Duodenal mucosa (tissue), 2 donors: ENCODE results near the gene ARHGAP27.
A peak's percentile ranks its signal among the peaks of the same experiment; 100 is the strongest.
"Not testable (repeated sequence)": the region's sequence is repeated elsewhere in the genome, so short reads cannot be mapped to it uniquely, and the experiment has no call there.

ENCODE experiments used
- H3K27ac ChIP-seq: one replicate; pipeline ENCODE4 v1.7.0; 2013; ENCODE audit warnings: low read depth, low read length
- H3K27me3 ChIP-seq, 2 donors: one replicate each; pipeline ENCODE4 v1.7.0; 2013; ENCODE audit warnings: low read length in 2 of 2, control low read depth in 1 of 2; ENCODE audit not compliant: insufficient read depth in 2 of 2, control insufficient read depth in 1 of 2
- H3K36me3 ChIP-seq, 2 donors: one replicate each; pipeline ENCODE4 v1.7.0; 2013; ENCODE audit warnings: low read length in 2 of 2, control low read depth in 1 of 2; ENCODE audit not compliant: insufficient read depth in 2 of 2, control insufficient read depth in 1 of 2
- H3K4me1 ChIP-seq, 2 donors: one replicate each; pipeline ENCODE4 v1.7.0; 2013; ENCODE audit warnings: low read length in 2 of 2, control low read depth in 1 of 2; ENCODE audit not compliant: insufficient read depth in 2 of 2, control insufficient read depth in 1 of 2
- H3K4me3 ChIP-seq, 2 donors: one replicate each; pipeline ENCODE4 v1.7.0; 2013; ENCODE audit warnings: low read length in 2 of 2, low read depth in 1 of 2
- H3K9ac ChIP-seq, 2 donors: one replicate each; pipeline ENCODE4 v1.7.0; 2013; ENCODE audit warnings: low read length in 2 of 2, low read depth in 1 of 2
- H3K9me3 ChIP-seq, 2 donors: one replicate each; pipeline ENCODE4 v1.7.0; 2013; ENCODE audit warnings: low read length in 2 of 2, control low read depth in 1 of 2; ENCODE audit not compliant: control insufficient read depth in 1 of 2

The ARHGAP27 gene, protein sequence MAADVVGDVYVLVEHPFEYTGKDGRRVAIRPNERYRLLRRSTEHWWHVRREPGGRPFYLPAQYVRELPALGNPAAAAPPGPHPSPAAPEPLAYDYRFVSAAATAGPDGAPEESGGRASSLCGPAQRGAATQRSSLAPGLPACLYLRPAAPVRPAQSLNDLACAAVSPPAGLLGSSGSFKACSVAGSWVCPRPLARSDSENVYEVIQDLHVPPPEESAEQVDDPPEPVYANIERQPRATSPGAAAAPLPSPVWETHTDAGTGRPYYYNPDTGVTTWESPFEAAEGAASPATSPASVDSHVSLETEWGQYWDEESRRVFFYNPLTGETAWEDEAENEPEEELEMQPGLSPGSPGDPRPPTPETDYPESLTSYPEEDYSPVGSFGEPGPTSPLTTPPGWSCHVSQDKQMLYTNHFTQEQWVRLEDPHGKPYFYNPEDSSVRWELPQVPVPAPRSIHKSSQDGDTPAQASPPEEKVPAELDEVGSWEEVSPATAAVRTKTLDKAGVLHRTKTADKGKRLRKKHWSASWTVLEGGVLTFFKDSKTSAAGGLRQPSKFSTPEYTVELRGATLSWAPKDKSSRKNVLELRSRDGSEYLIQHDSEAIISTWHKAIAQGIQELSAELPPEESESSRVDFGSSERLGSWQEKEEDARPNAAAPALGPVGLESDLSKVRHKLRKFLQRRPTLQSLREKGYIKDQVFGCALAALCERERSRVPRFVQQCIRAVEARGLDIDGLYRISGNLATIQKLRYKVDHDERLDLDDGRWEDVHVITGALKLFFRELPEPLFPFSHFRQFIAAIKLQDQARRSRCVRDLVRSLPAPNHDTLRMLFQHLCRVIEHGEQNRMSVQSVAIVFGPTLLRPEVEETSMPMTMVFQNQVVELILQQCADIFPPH

DNA sequence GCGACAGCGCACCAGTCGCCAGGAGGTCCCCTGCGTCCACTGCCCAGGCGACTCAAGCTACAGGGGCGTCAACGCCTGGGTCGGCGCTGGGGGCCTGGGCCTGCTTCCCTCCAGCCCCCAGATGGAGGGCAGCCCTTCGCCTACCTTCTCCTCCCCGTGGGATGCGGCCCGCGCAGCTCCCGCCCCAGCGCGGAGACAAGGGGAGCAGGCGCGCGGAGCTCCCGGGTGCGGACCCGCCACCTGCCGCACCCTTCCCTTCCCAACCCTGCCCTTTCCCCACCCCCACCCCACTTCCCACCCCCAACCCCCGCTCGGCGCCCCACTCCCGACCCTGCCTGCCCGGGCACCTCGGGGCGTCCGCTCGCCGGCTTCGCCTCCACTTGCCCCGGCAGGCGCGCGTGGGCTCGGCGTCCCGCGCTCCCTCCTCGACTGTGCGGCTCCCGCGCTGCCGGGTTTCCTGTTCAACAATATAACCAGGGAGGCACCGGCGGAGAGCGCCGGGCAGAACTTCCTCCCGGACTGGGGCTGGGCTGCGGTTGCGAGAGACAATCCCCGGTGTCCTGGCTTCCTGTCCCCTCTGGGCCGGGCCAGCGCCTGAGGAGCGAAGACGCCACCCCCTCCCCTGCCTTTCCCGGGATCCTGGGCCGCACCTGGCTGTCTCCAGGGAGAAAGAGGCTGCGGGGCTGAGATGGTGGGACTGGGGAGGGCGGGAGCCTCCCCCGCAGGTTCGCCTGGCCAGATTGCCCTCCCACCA, at the start of gene ARHGAP27:
TSS of gene ARHGAP27 (minus strand) at position 466 of the 754 bp plus-strand sequence. CDS start 2,591 bp downstream, outside the sequence.
- H3K27ac ChIP-seq: peak within 1 kb of the TSS; percentile 20
- peaks cover 4 to 14% of the 10 kb centered on the region in 2 donors for H3K36me3 ChIP-seq
- H3K4me1 ChIP-seq: peaks cover 21 to 39% of the 10 kb centered on the region in 2 donors
- H3K27me3 ChIP-seq: peaks cover 0 to 6% of the 10 kb centered on the region in 2 donors
- H3K4me3 ChIP-seq: peak within 1 kb of the TSS; percentile 70 to 72
- H3K9me3 ChIP-seq: no peaks in the 10 kb centered on the region
- peak within 1 kb of the TSS; percentile 25 to 70 for H3K9ac ChIP-seq

DNA sequence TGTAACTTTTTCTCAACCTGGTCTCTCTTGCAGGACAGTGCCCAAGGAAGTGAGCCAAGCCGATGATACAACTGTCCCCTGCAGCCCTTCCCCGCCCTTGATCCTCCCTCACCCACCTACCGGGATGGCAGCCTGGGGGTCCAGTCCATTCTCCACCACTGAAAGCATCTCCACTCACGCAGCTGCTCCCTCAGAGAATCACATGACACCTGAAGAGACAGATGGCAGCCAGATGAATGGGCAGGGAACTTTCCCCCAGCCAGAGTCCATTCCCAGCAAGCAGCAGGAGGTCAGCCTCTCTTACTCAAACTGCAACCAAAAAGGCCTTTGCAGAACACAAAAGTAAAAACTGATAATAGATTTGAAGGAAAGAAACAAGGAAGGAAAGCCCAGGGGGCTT, 49.6 kb upstream of the ARHGAP27 start:
- not testable (repeated sequence) for H3K36me3 ChIP-seq, H3K9me3 ChIP-seq, H3K27me3 ChIP-seq, H3K9ac ChIP-seq, H3K27ac ChIP-seq, H3K4me3 ChIP-seq, H3K4me1 ChIP-seq

DNA sequence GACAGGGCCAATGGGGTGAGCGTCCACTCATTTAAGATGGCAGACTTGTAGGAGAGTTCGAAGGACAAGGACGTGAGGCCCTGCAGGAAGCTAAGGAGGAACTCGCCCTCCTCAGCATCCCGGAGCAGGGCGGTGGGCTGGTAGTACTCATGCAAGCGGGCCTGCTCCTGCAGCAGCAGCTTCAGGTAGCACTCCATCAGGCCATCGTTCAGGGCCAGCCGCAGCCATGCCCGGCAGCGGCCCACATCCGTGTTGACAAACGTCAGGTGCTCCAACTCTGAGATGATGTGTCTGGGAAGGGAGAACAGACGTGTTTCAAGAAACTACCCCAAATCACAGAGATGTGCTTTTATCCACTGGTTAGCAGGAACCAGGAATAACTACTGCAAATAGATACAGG, 42.8 kb upstream of the ARHGAP27 start:
- not testable (repeated sequence) for H3K4me1 ChIP-seq, H3K4me3 ChIP-seq, H3K9me3 ChIP-seq, H3K9ac ChIP-seq, H3K27me3 ChIP-seq, H3K27ac ChIP-seq
- H3K36me3 ChIP-seq: peaks cover 0 to 26% of the 10 kb centered on the region in 2 donors

DNA sequence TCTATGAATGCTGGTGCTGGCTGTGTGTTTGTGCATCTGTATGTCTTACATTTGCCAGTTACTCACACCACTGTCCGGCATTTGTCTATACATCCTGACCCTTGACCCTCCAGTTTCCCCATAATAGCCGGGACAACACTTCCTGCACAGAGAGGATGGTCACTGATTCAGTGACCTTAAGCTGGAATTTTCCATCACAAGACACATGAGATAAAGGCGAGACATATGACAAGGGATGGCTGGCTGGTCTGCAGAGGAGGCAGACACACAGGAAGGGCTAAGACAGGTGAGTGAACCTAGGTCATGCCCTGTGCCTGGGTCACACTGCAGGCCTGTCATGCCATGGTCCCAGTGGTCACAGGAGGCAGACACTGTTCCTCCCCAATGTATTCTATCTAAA, 39.6 kb upstream of the ARHGAP27 start:
- H3K9ac ChIP-seq, H3K9me3 ChIP-seq, H3K27me3 ChIP-seq, H3K4me1 ChIP-seq, H3K4me3 ChIP-seq, H3K27ac ChIP-seq: not testable (repeated sequence)
- peaks cover 0 to 23% of the 10 kb centered on the region in 2 donors for H3K36me3 ChIP-seq

DNA sequence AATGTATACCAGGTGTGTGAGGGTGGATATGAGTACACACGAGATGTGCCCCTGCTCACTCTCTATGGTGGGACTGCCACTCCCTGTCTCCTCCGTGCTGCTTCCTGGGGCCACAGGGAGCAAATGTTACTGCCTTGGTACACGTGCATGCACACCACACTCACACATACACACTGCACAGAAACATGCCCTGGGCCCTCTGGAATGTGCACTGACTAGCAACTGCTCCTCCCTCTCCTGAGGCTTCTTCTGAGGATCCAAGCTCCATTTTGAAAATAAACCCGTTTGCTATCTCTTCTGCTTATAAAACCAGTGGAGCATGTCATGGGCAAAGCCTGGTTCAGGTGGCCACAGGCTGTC, 36.5 kb upstream of the ARHGAP27 start:
- H3K4me1 ChIP-seq, H3K27me3 ChIP-seq, H3K9me3 ChIP-seq, H3K9ac ChIP-seq, H3K4me3 ChIP-seq, H3K27ac ChIP-seq: not testable (repeated sequence)
- H3K36me3 ChIP-seq: peaks cover 0 to 12% of the 10 kb centered on the region in 2 donors

DNA sequence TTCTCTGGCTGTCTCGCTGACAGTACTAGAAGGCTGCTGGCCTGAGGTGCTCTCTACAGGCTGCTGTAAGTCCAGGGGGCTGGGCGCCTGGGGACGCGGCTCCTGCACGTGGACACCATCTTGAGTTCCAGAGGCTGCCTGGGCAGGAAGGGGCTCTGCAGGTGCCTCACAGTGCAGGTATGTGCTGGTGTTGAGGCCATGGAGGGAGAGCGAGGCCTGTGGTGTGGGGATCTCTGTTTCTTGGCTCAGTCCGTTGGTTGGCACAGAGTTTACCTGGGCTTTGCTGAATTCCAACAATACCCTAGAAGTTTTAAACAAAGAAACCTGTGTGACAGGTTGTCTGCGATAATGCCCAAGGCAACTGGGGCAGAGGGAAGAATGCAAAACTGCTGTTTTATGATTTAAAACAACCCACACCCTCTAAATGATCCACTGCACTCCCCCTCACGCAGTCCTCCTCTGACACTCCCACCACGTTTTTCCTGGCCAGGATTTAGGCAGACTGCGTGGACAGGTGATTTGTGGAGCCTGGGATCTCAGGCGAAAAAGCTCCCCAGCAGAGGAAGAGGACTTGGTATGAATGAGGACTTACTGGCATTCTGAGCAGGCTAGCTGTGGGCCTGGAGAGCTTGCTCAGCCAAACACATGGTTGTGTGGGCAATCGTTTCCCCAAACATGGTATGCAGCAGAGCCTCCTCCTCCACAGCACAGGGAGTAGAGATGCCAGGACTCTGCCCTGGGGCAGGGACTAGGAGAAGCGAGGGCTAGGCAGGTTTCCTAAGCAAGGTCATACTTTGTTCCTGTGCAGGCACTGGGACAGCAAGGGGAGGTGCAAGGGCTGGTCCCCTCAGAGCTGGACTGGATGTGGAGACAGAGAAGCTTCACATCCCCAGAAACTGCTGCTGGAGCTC, 35.9 kb upstream of the ARHGAP27 start:
- H3K4me3 ChIP-seq, H3K27me3 ChIP-seq, H3K27ac ChIP-seq, H3K4me1 ChIP-seq, H3K9ac ChIP-seq, H3K9me3 ChIP-seq: not testable (repeated sequence)
- peaks cover 0 to 12% of the 10 kb centered on the region in 2 donors for H3K36me3 ChIP-seq

DNA sequence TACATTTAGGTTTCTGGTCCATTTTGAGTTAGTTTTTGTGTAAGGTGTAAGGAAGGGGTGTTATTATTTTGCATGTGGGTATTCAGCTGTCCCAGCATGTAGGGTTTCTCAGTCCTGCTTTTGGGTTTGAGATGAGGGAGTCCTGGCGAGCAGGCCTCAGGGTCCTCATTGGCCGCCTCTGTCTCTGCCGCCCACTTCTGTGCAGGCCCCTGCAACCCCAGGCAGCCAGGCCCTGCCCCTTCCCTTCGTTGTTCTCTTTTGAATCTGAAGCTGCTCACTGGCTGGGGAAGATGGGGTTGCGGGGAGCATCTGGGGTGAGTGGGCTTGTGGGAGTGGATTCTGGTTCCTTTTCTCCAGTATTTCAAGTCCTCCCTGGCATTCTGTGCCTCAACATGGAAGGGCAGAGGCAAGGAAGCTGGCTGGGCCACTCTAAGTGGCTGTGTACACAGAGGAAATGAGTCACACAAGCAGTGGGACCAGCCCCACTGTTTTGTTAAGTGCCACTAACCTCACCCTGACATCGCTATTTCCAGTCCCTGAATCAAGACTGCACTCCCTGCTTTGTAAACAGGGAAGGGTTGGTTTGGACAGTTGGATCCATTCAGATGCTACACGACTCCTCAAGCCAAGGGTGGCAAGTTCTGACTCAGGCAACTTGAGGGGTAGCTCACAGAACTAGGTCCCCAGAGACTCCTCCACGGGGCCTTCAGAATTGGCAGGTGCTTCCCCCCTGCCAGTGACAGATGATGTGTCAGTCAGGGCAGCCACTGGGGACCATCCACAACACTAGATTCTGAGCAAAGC, 29.1 kb upstream of the ARHGAP27 start:
- not testable (repeated sequence) for H3K9ac ChIP-seq, H3K9me3 ChIP-seq, H3K27ac ChIP-seq, H3K27me3 ChIP-seq, H3K36me3 ChIP-seq, H3K4me1 ChIP-seq, H3K4me3 ChIP-seq

DNA sequence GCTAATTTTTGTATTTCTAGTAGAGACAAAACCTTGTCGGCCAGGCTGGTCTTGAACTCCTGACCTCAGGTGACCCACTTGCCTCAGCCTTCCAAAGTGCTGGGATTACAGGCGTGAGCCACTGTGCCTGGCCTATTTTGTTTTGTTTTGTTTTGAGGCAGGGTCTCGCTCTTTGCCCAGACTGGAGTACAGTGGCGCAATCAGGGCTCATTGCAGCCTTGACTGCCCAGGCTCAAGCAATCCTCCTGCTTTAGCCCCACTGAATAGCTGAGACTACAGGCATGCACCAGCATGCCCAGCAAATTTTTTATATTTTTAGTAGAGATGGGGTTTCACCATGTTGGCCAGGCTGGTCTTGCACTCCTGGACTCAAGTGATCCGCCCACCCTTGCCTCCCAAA, 27.8 kb upstream of the ARHGAP27 start:
- not testable (repeated sequence) for H3K27me3 ChIP-seq, H3K4me1 ChIP-seq, H3K4me3 ChIP-seq, H3K27ac ChIP-seq, H3K36me3 ChIP-seq, H3K9ac ChIP-seq, H3K9me3 ChIP-seq

DNA sequence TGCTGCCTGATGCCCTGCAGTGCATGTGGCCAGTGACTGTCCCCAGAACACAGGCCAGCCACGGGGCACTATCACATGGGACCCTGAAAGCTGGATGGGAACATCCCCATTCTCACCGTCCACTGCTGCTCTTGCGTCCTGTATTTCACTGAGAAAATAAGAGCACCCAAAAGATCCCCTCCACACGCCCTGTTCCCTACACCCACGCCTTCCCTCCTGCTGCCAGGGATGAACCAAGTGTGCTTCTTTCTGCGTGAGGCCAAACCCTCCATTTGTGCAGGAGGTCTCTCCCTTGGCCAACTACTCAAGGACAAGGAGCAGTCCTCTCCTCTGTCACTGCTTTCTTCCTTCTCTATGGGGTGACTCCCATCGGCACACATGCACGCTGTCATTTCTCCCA, 21.7 kb upstream of the ARHGAP27 start:
- H3K27ac ChIP-seq, H3K9ac ChIP-seq, H3K4me3 ChIP-seq, H3K4me1 ChIP-seq, H3K36me3 ChIP-seq, H3K27me3 ChIP-seq, H3K9me3 ChIP-seq: not testable (repeated sequence)
